ENCODE data around the gene IST1. TPM values are rescaled to one million over a fixed set of nuclear protein-coding genes. Genes with fewer than 3 reads are reported as not detected.
A peak's percentile ranks its signal among the peaks of the same experiment; 100 is the strongest.
"Not testable (repeated sequence)": the region's sequence is repeated elsewhere in the genome, so short reads cannot be mapped to it uniquely, and the experiment has no call there.

The IST1 gene
- total and polyA plus RNA-seq, 8 donors: 156 to 360 (median 298) TPM

- H3K27ac ChIP-seq: no peak overlapping the region
- H3K4me3 ChIP-seq: no peak overlapping the region
- H3K4me1 ChIP-seq: peaks cover 4 to 80% of the 10 kb centered on the region in 2 donors
- intact Hi-C loops (cut with DNase I): no loop called here
- TF ChIP-seq CTCF (IDR thresholded peaks at IDR 0.05): no peak
- no peak for DNase-seq
- H3K27me3 ChIP-seq: no peaks in the 10 kb centered on the region
- no peaks in the 10 kb centered on the region for H3K9me3 ChIP-seq
- no peak for ATAC-seq
- no peaks in the 10 kb centered on the region for H3K36me3 ChIP-seq
These were observed 7.5 kb downstream of the IST1 start for GRCh38 chr16:71902656-71903365.

- no peak overlapping the region for H3K27ac ChIP-seq
- TF ChIP-seq CTCF (IDR thresholded peaks at IDR 0.05): no peak
- H3K9me3 ChIP-seq: no peaks in the 10 kb centered on the region
- intact Hi-C loops (cut with DNase I): no loop called here
- ATAC-seq: no peak
- H3K36me3 ChIP-seq: no peaks in the 10 kb centered on the region
- DNase-seq: no peak
- peaks cover 4 to 79% of the 10 kb centered on the region in 2 donors for H3K4me1 ChIP-seq
- no peak overlapping the region for H3K4me3 ChIP-seq
- H3K27me3 ChIP-seq: no peaks in the 10 kb centered on the region
These were observed 8.3 kb downstream of the IST1 start for GRCh38 chr16:71903608-71904007.

GRCh38 chr16:71904239-71904638 lies 8.9 kb downstream of the IST1 start:
- H3K36me3 ChIP-seq: peaks cover 0 to 4% of the 10 kb centered on the region in 2 donors
- H3K4me1 ChIP-seq: peaks cover 4 to 79% of the 10 kb centered on the region in 2 donors
- H3K27me3 ChIP-seq: no peaks in the 10 kb centered on the region

GRCh38 chr16:71905765-71906164 lies 10.4 kb downstream of the IST1 start:
- H3K9me3 ChIP-seq; intact Hi-C loops (cut with DNase I); H3K4me3 ChIP-seq; ATAC-seq; DNase-seq; H3K27me3 ChIP-seq; H3K27ac ChIP-seq; H3K36me3 ChIP-seq: not testable (repeated sequence)
- H3K4me1 ChIP-seq: peaks cover 0 to 72% of the 10 kb centered on the region in 2 donors

More at GRCh38 chr16:71904239-71904638, 8.9 kb downstream of the IST1 start:
- DNase-seq (peak in 1 of 4 donors; percentile 51), ATAC-seq (no peak)
- intact Hi-C loops (cut with DNase I): no loop called here
- no peak overlapping the region for H3K4me3 ChIP-seq
- no peak for TF ChIP-seq CTCF (IDR thresholded peaks at IDR 0.05)
- H3K27ac ChIP-seq: no peak overlapping the region
- no peaks in the 10 kb centered on the region for H3K9me3 ChIP-seq

GRCh38 chr16:71911121-71911520 lies 15.8 kb downstream of the IST1 start:
- peaks cover 0 to 20% of the 10 kb centered on the region in 2 donors for H3K36me3 ChIP-seq
- H3K27ac ChIP-seq: no peak overlapping the region
- intact Hi-C loops (cut with DNase I): no loop called here
- no peaks in the 10 kb centered on the region for H3K9me3 ChIP-seq
- H3K4me3 ChIP-seq: no peak overlapping the region
- no peak for TF ChIP-seq CTCF (IDR thresholded peaks at IDR 0.05)
- peaks cover 5 to 72% of the 10 kb centered on the region in 2 donors for H3K4me1 ChIP-seq
- ATAC-seq (no peak), DNase-seq (no peak)
- no peaks in the 10 kb centered on the region for H3K27me3 ChIP-seq
